H1 (cell line): Measurements from ENCODE around the gene SLC6A3. TPM values are rescaled to one million over a fixed set of nuclear protein-coding genes. Genes with fewer than 3 reads are reported as not detected.

Source experiments
- CTCF ChIA-PET: fragments of 300-600 bp; sonication (Branson Sonifier 250); formaldehyde crosslinking; loops from one replicate; lab custom pipeline; 2021; ENCODE audit not compliant: partially characterized antibody; lab: Charles Lee
- POLR2A ChIA-PET: fragments of 300-600 bp; sonication (Branson Sonifier 250); formaldehyde crosslinking; loops from one replicate; lab custom pipeline; 2021; ENCODE audit warnings: inconsistent platforms; ENCODE audit not compliant: partially characterized antibody; lab: Charles Lee
- DNase-seq, 2 experiments: peaks; one replicate each; pipeline versions ENCODE4 v3.0.0 to v3.0.0-alpha.2; 2010 to 2022; ENCODE audit warnings: low spot score in 2 of 2, low read depth in 1 of 2, mixed read lengths in 1 of 2
- FAIRE-seq: peaks from 2 replicates; lab custom pipeline; 2011; peaks lifted over from hg19 to GRCh38; lab: Jason Lieb, UNC
- H2AFZ ChIP-seq: 2 replicates; pipeline ENCODE4 v1.8.1; 2012; ENCODE audit warnings: low read length, inconsistent platforms
- H2AK5ac ChIP-seq: 2 replicates; pipeline ENCODE4 v1.6.1; 2013; ENCODE audit warnings: low read depth, low read length
- H2BK120ac ChIP-seq: replicated peaks from 2 replicates; pipeline ENCODE3; 2013; ENCODE audit warnings: low read depth, low read length, inconsistent platforms
- H2BK12ac ChIP-seq: 2 replicates; pipeline ENCODE4 v1.6.1; 2013; ENCODE audit warnings: low read depth, low read length
- H2BK15ac ChIP-seq: 2 replicates; pipeline ENCODE4 v1.6.1; 2013; ENCODE audit warnings: low read length
- H2BK20ac ChIP-seq: 2 replicates; pipeline ENCODE4 v1.6.1; 2013; ENCODE audit warnings: low read length
- H2BK5ac ChIP-seq: 2 replicates; pipeline ENCODE4 v1.6.1; 2013; ENCODE audit warnings: low read depth, low read length
- H3K14ac ChIP-seq: 2 replicates; pipeline ENCODE4 v1.6.1; 2013; ENCODE audit warnings: inconsistent platforms; ENCODE audit not compliant: insufficient read length
- H3K18ac ChIP-seq: 2 replicates; pipeline ENCODE4 v1.6.1; 2013; ENCODE audit warnings: low read length; ENCODE audit errors: extremely low read depth
- H3K23ac ChIP-seq: 2 replicates; pipeline ENCODE4 v1.6.1; 2013; ENCODE audit warnings: inconsistent platforms; ENCODE audit not compliant: insufficient read length
- H3K23me2 ChIP-seq: 2 replicates; pipeline ENCODE4 v1.6.1; 2013; ENCODE audit warnings: low read depth, low read length
- H3K27ac ChIP-seq: 2 replicates; pipeline ENCODE4 v1.6.1; 2011; ENCODE audit warnings: low read depth, low read length, inconsistent platforms
- H3K27me3 ChIP-seq, 4 experiments: replicated peaks in 1 of 4; 1 replicate in 1 of 4; 2 replicates in 3 of 4; pipeline versions ENCODE4 v1.6.1 to v1.8.1; 2011 to 2013; ENCODE audit warnings: low read length in 3 of 4, mild to moderate bottlenecking in 3 of 4, inconsistent platforms in 2 of 4, mixed read lengths in 2 of 4, moderate library complexity in 1 of 4; ENCODE audit not compliant: control insufficient read depth in 3 of 4, insufficient read depth in 3 of 4; ENCODE audit errors: extremely low read depth in 1 of 4
- H3K36me3 ChIP-seq, 4 experiments: 2 replicates each; pipeline versions ENCODE4 v1.6.1 to v1.8.1; 2011 to 2013; ENCODE audit warnings: mild to moderate bottlenecking in 4 of 4, low read length in 3 of 4, moderate library complexity in 2 of 4, control low read depth in 1 of 4, inconsistent platforms in 1 of 4; ENCODE audit not compliant: insufficient read depth in 4 of 4, control insufficient read depth in 2 of 4
- H3K4ac ChIP-seq: replicated peaks from 2 replicates; pipeline ENCODE3; 2013; ENCODE audit warnings: low read length, low read depth, mixed read lengths, inconsistent platforms; ENCODE audit not compliant: insufficient read length
- H3K4me1 ChIP-seq, 4 experiments: replicated peaks in 1 of 4; 1 replicate in 1 of 4; 2 replicates in 3 of 4; pipeline versions ENCODE4 v1.6.1 to v1.8.1; 2011 to 2013; ENCODE audit warnings: low read length in 3 of 4, inconsistent platforms in 2 of 4, mixed read lengths in 1 of 4; ENCODE audit not compliant: insufficient read depth in 4 of 4, control insufficient read depth in 3 of 4
- H3K4me2 ChIP-seq, 2 experiments: 2 replicates each; pipeline versions ENCODE4 v1.6.1 to v1.8.1; 2011 to 2013; ENCODE audit warnings: low read depth in 2 of 2, low read length in 2 of 2, control low read depth in 1 of 2, inconsistent platforms in 1 of 2, mild to moderate bottlenecking in 1 of 2; ENCODE audit not compliant: insufficient read depth in 1 of 2
- H3K4me3 ChIP-seq, 4 experiments: fragments of 200-600, 300-600 bp in 1 of 4; sonication (generic), shearing (Covaris generic), sonication (Bioruptor Twin) in 1 of 4; 2 replicates each; pipeline versions ENCODE4 v1.5.1 to v1.8.1; 2011 to 2016; ENCODE audit warnings: low read length in 4 of 4, low read depth in 3 of 4, control low read depth in 2 of 4, inconsistent platforms in 2 of 4, mild to moderate bottlenecking in 2 of 4, mixed read lengths in 1 of 4, moderate library complexity in 1 of 4; ENCODE audit not compliant: insufficient read depth in 2 of 4; ENCODE audit errors: extremely low read depth in 1 of 4
- H3K56ac ChIP-seq: replicated peaks from 2 replicates; pipeline ENCODE3; 2013; ENCODE audit warnings: low read depth, mild to moderate bottlenecking, mixed read lengths, low read length, inconsistent platforms; ENCODE audit not compliant: insufficient read length
- H3K79me1 ChIP-seq: 2 replicates; pipeline ENCODE4 v1.6.1; 2013; ENCODE audit warnings: low read depth, low read length, control low read depth
- H3K79me2 ChIP-seq, 2 experiments: 2 replicates each; pipeline versions ENCODE4 v1.6.1 to v1.8.1; 2012 to 2013; ENCODE audit warnings: low read length in 2 of 2, mild to moderate bottlenecking in 2 of 2, inconsistent platforms in 1 of 2; ENCODE audit not compliant: insufficient read depth in 2 of 2, control insufficient read depth in 1 of 2
- H3K9ac ChIP-seq, 4 experiments: replicated peaks in 1 of 4; 1 replicate in 1 of 4; 2 replicates in 3 of 4; pipeline versions ENCODE4 v1.6.1 to v1.8.1; 2011 to 2013; ENCODE audit warnings: low read depth in 3 of 4, low read length in 3 of 4, control low read depth in 2 of 4, mild to moderate bottlenecking in 2 of 4, moderate library complexity in 2 of 4, inconsistent platforms in 1 of 4; ENCODE audit errors: extremely low read depth in 1 of 4
- H3K9me3 ChIP-seq, 2 experiments: 2 replicates each; pipeline versions ENCODE4 v1.6.1 to v1.8.1; 2012 to 2013; ENCODE audit warnings: mild to moderate bottlenecking in 2 of 2, moderate library complexity in 2 of 2, control low read depth in 1 of 2, inconsistent platforms in 1 of 2, low read depth in 1 of 2, low read length in 1 of 2, mixed read lengths in 1 of 2; ENCODE audit not compliant: insufficient read depth in 2 of 2
- H4K20me1 ChIP-seq, 2 experiments: replicated peaks in 1 of 2; 2 replicates each; pipeline versions ENCODE3 to v1.8.1; 2011 to 2013; ENCODE audit warnings: inconsistent platforms in 2 of 2, low read length in 2 of 2, mild to moderate bottlenecking in 1 of 2; ENCODE audit not compliant: insufficient read depth in 2 of 2, control insufficient read depth in 1 of 2
- H4K5ac ChIP-seq: 2 replicates; pipeline ENCODE4 v1.6.1; 2013; ENCODE audit warnings: low read length, low read depth, mixed read lengths, inconsistent platforms; ENCODE audit not compliant: insufficient read length
- H4K8ac ChIP-seq: 2 replicates; pipeline ENCODE4 v1.8.0; 2013; ENCODE audit warnings: mild to moderate bottlenecking, moderate library complexity, low read length, inconsistent platforms; ENCODE audit not compliant: insufficient read depth; ENCODE audit errors: extremely low read depth
- H4K91ac ChIP-seq: replicated peaks from 2 replicates; pipeline ENCODE3; 2013; ENCODE audit warnings: low read length, mixed read lengths, inconsistent platforms; ENCODE audit not compliant: insufficient read length
- ASH2L ChIP-seq: fragments of 200-600, 300-600 bp; sonication (generic); IDR thresholded peaks from one replicate; pipeline ENCODE4 v1.7.1; 2017; ENCODE audit warnings: low read length
- CHD1 ChIP-seq: IDR thresholded peaks from 2 replicates; pipeline ENCODE4 v1.6.1; 2012; ENCODE audit warnings: low read depth, low read length, improper control_type of control experiment
- CTBP2 ChIP-seq: IDR thresholded peaks from 2 replicates; pipeline ENCODE4 v1.7.0; 2011; ENCODE audit warnings: borderline replicate concordance, mild to moderate bottlenecking, moderate library complexity, mixed read lengths, low read length; ENCODE audit not compliant: insufficient read depth, insufficient read length
- EGR1 ChIP-seq: IDR thresholded peaks from 2 replicates; pipeline ENCODE4 v1.6.1; 2011; ENCODE audit warnings: low read depth, low read length, borderline replicate concordance
- EP300 ChIP-seq, 2 experiments: IDR thresholded peaks; 1 replicate in 1 of 2; 2 replicates in 1 of 2; pipeline ENCODE4 v1.6.1; 2011 to 2012; ENCODE audit warnings: low read depth in 2 of 2, low read length in 2 of 2, mild to moderate bottlenecking in 2 of 2, borderline replicate concordance in 1 of 2, inconsistent platforms in 1 of 2, moderate library complexity in 1 of 2
- POLR2AphosphoS5 ChIP-seq: IDR thresholded peaks from 2 replicates; pipeline ENCODE4 v1.6.1; 2011; ENCODE audit warnings: low read depth, low read length
- SRF ChIP-seq: IDR thresholded peaks from 2 replicates; pipeline ENCODE4 v1.6.1; 2011; ENCODE audit warnings: mild to moderate bottlenecking, low read depth, low read length, moderate library complexity
- TAF7 ChIP-seq: optimal IDR thresholded peaks from 2 replicates; pipeline ENCODE3; 2011; ENCODE audit warnings: low read depth, mild to moderate bottlenecking, inconsistent platforms, low read length, moderate library complexity, borderline replicate concordance
- YY1 ChIP-seq: IDR thresholded peaks from 2 replicates; pipeline ENCODE4 v1.6.1; 2011; ENCODE audit warnings: low read depth, mild to moderate bottlenecking, low read length
- WGBS, 2 experiments: shearing (Covaris generic) in 1 of 2; methylation state at CpG; one replicate each; pipeline versions ENCODE4 v1.1.6 to v1.1.7; 2013 to 2015; ENCODE audit warnings: low lambda C conversion rate in 2 of 2, mixed read lengths in 2 of 2, inconsistent platforms in 1 of 2, low coverage in 1 of 2, missing lambda C conversion rate in 1 of 2; ENCODE audit not compliant: insufficient replicate concordance in 2 of 2, insufficient coverage in 1 of 2, insufficient read length in 1 of 2; ENCODE audit errors: extremely low coverage in 1 of 2, missing lambda C conversion rate in 1 of 2; 5-methylcytosine and 5-hydroxymethylcytosine counted together
- polyA plus RNA-seq, 7 experiments: library from polyadenylated mRNA; depleted of rRNA in 3 of 7; stranded (reverse) in 5 of 7; unstranded in 2 of 7; fragments of >200 nt in 5 of 7; fragments of 200-250 nt in 2 of 7; gene quantifications; 1 replicate in 5 of 7; 2 replicates in 1 of 7; 4 replicates in 1 of 7; pipeline versions ENCODE4 v1.2.1 to v1.2.3, GENCODE V29; 2011 to 2013; ENCODE audit warnings: missing spikeins in 2 of 7, mixed read lengths in 2 of 7
- total RNA-seq: library from RNA; stranded (reverse); fragmentation: NEBNext Ultra II Directional; extraction: Animal tissue kit (Norgen Biotek cat#: 25700); gene quantifications from 2 replicates; pipeline ENCODE4 v1.2.1, GENCODE V29; 2021

SLC6A3 gene
- total and polyA plus RNA-seq, 2 of the 8 experiments (the other 6 are each of a cell fraction or from before 2014, with no cell fraction given), result 0.48 to 0.91 TPM

DNA sequence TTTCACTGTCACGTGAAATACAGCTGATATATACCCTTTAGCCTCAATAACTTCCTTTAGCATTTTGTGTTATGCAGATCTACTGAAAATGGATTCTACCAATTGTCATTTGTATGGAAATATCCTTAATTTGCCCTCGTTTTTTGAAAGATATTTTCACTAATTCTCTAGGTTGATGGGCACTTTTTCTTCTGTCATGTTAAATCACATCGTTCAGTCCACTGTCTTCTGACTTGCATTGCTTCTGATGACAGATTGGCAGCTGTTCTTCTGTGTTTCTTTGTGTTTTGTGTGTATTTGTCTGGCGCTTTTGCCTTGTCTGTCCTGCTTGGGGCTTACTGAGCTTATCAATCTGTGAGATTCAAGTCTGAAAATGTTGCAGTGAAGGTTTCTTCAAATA lies 90.7 kb downstream of the SLC6A3 start:
- 51% methylated on average over 4 of the region's 4 CpGs; no CpG with 5 or more reads in 1 of the 2 experiments for WGBS, 2 experiments
- no peak overlapping the region for H2AFZ ChIP-seq
- H3K79me1 ChIP-seq, result no peaks in the 10 kb centered on the region
- no peak overlapping the region for H2AK5ac ChIP-seq
- H3K9me3 ChIP-seq, result no peaks in the 10 kb centered on the region
- no peak overlapping the region for H4K91ac ChIP-seq
- H4K20me1 ChIP-seq, result no peaks in the 10 kb centered on the region
- peaks cover 0 to 10% (median under 1%) of the 10 kb centered on the region in 4 experiments; a peak in 3 of 7 replicates for H3K4me1 ChIP-seq
- H3K4me2 ChIP-seq, result no peak overlapping the region
- no peaks in the 10 kb centered on the region for H3K23me2 ChIP-seq
- no peak overlapping the region for H2BK12ac ChIP-seq
- no peak overlapping the region for H2BK120ac ChIP-seq
- no peak overlapping the region for H3K9ac ChIP-seq
- H3K14ac ChIP-seq, result no peak overlapping the region
- H3K4me3 ChIP-seq, result no peak overlapping the region
- no peak overlapping the region for H2BK20ac ChIP-seq
- H3K27me3 ChIP-seq, result no peaks in the 10 kb centered on the region
- CTCF ChIA-PET, result interaction anchor here (1.1 to 6.5 kb wide), 8 partner anchors 9 to 300 kb away, joined by 3 to 27 read pairs (median 4); partner anchors contain the start of gene CLPTM1L
- H3K36me3 ChIP-seq, result no peaks in the 10 kb centered on the region
- FAIRE-seq, result no peak
- H2BK5ac ChIP-seq, result no peak overlapping the region
- no peak overlapping the region for H3K27ac ChIP-seq
- POLR2A ChIA-PET, result interaction anchor here (1.3 kb wide), 1 partner anchor 9 kb away, joined by 3 read pairs; no protein-coding TSS in a partner anchor
- H3K79me2 ChIP-seq, result no peaks in the 10 kb centered on the region
- H4K8ac ChIP-seq, result no peak overlapping the region
- H3K56ac ChIP-seq, result no peak overlapping the region
- H2BK15ac ChIP-seq, result no peak overlapping the region
- no peak overlapping the region for H3K18ac ChIP-seq
- no peak for DNase-seq
- H3K4ac ChIP-seq, result no peak overlapping the region
- no peak overlapping the region for H3K23ac ChIP-seq
- H4K5ac ChIP-seq, result no peak overlapping the region
- TF ChIP-seq SRF, result no peak
- TF ChIP-seq EGR1, result no peak
- TF ChIP-seq CTBP2, result no peak
- no peak for TF ChIP-seq ASH2L
- TF ChIP-seq TAF7, result no peak
- TF ChIP-seq POLR2AphosphoS5, result no peak
- TF ChIP-seq YY1, result no peak
- no peak for TF ChIP-seq EP300 (IDR thresholded peaks at IDR 0.05; ENCODE audit: borderline replicate concordance in 1 of 2, low read depth in 2 of 2, low read length in 2 of 2)
- TF ChIP-seq CHD1, result no peak
